ENCODE data around the gene CLCF1.

Gene CLCF1

GRCh38 chr11:67395555-67396258 is 22.3 kb upstream of the CLCF1 start:
- no peak for DNase-seq (ENCODE audit: low spot score)

- no peak for DNase-seq (ENCODE audit: low spot score)
These were observed 20.6 kb upstream of the CLCF1 start for GRCh38 chr11:67393990-67394389.

DNA sequence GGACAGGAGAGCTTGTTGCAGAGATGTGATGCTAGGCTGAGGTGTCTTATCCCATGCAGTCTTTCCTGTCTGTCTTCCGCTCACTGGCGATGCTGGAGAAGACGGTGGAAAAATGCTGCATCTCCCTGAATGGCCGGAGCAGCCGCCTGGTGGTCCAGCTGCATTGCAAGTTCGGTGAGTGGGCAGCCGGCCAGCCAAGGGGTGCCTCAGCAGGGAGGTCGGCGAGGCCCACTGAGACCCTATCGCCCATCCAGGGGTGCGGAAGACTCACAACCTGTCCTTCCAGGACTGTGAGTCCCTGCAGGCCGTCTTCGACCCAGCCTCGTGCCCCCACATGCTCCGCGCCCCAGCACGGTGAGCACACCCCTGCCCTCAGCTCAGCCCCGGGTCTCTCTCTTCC is 20.0 kb upstream of the CLCF1 start:
- DNase-seq (ENCODE audit: low spot score) = no peak

DNA sequence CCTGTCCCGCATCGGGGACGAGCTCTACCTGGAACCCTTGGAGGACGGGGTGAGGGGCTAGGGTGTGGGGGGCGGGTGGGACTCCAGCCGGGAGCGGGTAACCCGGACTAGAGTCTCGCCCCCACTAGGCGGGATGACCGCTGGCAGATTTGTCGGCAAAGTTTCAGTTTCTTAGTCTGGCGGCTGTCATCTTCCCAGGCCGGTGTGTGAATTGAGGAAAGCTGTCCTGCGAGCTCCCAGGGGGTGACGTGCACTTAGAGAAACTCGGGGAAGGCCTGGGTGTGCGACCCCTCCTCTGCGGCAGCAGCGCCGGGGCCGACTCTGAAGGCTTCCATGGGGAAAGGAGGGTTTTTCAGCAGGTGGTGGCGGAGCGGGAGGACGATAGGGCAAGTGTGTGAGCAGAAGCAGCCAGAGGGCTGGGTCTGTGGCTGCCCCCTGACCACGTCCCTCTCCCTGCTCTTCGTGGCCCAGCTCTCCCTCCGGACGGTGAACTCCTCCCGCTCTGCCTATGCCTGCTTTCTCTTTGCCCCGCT is 18.9 kb upstream of the CLCF1 start:
- no peak for DNase-seq (ENCODE audit: low spot score)

GRCh38 chr11:67391304-67392182 is 18.1 kb upstream of the CLCF1 start, which contains the start of gene RAD9A:
Gene RAD9A, plus strand, starts transcription at chr11:67391986. Its CDS starts 59 bp downstream, at chr11:67392045.
- DNase-seq (ENCODE audit: low spot score) = peak; percentile 93

DNA sequence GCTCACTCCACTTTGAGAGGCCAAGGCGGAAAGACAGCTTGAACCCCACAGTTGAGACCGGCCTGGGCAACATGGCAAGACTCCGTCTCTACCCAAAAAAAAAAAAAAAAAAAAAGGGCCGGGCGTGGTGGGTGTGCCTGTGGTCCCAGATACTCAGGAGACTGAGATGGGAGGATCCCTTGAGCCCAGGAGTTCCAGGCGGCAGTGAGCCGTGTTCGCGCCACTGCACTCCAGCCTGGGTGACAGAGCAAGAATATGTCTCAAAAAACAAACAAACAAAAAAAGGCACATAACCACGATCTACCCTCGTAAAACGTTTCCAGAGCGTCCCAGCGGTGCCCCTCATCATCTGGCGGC is 17.5 kb upstream of the CLCF1 start:
- no peak for DNase-seq (ENCODE audit: low spot score)

DNA sequence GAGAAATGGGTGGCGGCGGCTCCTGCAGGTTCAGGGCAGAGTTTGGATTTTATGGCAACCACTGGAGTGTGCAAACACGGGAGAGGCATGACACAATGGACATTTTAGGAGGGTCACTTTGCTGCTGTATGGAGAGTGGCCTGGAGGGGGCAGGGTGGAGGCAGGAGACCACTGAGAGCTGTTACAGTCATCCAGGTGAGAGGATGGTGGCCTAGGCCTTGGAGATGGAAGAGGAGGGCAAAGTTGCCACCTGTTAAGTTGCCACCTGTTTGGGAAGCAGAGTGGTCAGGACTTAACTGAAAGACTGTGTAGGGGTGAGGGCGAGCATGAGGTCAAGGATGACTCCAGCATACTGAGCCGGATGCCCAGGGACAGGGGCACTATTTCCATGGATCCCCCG is 16.1 kb upstream of the CLCF1 start:
- peak; percentile 41 for DNase-seq (ENCODE audit: low spot score)

- DNase-seq (ENCODE audit: low spot score) = no peak
These were observed 14.1 kb upstream of the CLCF1 start for GRCh38 chr11:67387518-67387917.

DNA sequence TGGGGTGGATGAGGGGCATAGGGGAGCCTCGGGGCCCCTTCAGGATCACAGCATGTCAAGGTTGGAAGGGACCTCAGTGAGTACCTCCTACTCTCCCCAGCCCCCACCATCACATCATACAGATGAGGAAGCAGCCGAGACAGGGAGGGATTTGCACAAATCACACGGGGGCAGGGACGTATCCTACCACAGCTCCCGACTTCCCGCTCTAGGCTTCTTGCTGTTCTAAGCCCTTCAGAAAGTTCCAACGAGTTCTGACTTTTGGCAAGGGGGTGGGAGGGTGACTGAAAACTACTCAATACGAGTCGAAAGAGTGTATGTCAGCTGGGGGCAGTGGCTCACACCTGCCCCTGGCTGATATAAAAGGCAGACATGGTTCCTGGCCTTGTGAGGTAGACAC is 13.7 kb upstream of the CLCF1 start:
- DNase-seq (ENCODE audit: low spot score) = no peak

DNA sequence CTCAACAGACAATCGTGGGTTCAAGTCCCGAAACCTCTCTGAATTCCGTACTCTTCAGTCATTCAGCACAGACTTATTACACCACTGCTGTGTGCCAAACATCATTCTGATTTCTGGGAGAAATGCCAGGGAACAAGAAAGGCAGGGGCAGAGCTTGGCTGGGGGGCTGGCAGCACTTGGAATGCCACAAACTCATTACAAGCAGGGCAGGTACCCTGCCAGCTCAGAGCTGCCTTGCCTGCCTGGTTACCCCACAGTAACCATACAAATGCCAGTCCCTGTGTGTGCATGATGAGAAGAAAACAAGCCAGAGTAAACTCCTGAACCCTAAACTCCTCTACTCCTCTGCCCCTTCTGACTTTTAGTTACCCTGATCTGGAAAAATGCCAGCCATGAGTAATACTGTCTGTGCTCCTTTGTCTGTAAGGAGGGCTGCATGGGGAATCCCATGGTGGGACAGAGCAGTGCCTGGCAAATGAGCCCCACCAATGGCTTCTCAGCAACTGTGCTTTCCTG is 11.5 kb upstream of the CLCF1 start:
- no peak for DNase-seq (ENCODE audit: low spot score)

DNA sequence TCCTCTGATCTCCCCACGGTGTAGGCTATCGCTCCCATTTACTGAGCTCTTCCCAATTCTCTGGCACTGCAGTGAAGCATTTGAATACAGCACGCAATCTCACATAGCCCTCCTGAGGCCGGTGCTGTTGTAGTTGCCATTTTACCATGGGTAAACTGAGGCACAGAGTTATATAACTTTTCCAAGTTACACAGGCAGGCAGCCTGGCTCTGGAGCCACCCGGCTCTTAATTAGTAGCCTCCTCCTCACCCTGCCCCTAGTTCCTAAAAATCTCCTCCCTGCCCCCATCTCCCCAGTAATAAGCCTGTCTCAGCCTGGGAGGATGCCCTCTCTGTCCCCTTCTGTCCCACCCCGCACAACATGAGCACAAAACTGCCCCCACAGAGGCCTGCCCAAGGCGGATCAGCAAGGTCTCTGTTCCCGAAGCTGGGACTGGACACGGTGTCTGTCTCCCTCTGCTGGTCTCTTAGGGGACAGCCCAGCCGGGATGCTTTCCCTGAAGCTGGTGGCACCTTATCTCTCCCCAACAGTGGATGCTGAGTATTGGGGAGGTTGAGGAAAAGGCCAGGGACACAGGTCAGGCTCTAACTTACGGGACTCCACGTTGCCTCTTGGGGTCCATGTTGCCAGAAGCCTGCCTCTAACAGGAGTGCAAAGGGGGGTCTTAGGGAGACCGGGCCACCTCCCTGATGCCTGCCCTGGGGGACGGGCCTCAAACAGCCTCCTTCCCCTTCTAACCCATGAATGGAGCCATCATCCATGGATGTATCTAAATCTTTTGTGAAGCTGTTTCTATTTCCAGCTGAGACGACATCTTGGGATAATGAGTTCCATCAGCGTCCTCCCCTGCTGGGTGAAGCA is 9.1 kb upstream of the CLCF1 start:
- peak; percentile 76 for DNase-seq (ENCODE audit: low spot score)

DNA sequence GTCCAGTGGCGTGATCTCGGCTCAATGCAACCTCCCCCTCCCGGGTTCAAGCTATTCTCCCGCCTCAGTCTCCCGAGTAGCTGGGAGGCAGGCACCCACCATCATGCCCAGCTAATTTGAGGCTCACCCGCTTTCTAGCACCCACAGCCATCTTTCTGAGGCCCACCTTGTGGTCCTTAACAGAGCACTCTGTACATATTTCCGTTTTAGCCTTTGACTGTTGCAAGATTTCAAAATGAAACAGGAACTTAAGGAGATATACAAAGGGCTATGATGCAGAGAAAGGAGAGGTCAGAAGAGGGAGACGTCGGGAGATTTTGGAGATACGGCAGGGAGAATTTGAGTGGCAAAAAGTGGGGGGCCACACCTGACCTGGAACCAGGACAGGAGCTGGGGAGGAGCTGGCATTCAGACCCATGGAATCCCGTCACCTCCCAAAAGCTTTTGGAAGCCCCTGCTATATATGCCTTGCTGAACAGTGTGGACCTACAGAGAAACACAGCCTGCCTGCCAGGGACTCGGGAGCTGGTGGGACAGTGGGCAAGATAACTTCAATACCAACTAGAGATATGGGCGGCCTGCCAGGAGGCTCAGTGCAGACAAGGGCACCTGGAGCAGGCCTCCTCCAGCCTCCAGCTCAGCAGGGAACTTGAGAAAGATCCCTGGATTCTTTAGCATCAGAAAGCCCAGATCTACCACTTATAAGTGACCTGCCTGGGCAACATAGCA is 8.0 kb upstream of the CLCF1 start:
- no peak for DNase-seq (ENCODE audit: low spot score)

DNA sequence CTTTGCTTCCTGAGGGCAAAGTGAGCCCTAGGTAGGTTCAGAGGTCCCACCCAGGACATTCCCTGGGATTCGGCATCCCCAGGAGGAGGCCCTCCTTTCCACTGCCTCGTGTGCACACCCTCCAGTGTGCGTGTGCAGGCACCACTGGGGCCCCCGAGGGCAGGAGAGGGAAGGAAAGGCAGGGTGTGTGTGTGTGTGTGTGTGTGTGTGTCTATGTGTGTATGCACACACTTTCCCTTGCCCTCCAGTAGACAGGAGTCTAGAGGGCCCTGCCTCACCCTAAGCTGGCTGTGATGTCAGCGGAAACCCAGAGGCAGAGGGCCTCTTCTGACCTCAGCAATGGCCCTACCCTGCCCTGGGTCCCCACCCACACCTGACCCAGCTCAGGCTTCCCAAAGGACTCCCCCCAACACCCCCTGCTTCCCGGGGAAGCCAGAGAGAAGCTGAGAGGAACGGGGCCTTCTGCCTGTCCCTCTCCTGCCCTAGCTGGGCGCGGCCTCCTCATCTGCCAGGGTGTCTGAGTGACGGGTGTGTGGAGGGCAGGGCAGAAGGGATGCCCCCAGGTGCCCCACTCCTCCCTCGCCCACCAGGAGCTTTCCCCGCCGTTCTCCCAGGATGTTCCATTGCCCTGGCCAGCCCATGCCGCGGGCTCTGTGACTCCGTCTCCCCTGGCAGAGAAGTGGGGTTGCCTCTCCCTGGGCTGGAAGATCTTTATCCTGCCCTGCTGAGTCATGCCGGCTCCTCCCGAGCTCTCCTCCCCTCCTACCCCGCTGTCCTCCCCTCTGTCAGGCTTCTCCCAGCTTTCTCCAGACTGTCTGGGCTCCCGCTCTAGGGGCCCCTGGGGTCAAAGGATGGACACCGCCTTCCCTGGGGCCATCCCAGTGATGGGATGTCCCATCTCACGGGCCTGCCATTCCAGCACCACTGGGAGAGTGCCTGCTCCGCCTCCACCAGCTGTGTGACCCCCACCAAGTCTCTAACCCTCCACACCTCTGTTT is 6.0 kb upstream of the CLCF1 start:
- DNase-seq (ENCODE audit: low spot score) = peak; percentile 60

GRCh38 chr11:67378544-67378943 is 5.1 kb upstream of the CLCF1 start:
- no peak for DNase-seq (ENCODE audit: low spot score)

- peak; percentile 36 for DNase-seq (ENCODE audit: low spot score)
These were observed 3.7 kb upstream of the CLCF1 start for GRCh38 chr11:67376873-67377808.

DNA sequence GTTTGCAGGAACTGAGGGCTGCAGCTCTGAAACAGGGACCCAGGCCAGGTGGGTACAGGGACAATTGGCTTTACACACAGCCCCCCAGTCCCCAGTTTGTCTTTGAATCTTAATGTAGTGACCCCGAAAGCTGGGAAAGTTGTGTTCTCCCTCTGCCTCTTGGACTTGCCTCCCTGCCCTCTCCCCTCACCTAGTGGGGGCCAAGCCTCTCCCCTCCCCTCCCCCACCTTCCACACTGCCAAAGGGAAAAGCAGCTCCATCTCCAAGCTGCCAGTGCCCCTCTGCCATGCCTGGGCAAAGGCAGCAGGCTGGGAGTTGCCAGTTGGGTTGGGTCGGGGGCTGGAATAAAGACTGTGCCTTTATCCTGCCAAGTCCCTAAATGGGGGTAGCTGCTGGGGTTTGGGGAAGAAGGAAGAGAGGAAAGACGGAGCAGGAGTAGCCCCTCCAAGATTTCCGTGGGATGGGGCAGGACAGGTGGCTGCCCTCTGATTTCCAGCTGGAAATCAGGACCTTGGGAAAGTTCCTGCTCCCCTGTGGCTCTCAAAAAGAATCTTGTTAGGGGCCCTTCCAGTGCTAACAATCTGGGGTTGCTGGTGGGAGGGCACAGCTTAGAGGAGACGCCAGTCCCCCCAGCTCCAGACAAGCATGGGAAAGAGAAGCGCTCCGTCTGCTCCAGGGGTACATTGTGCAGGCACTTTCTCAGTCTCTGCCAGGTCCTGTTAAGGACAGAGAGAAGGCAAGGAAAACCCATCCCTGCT is 2.8 kb upstream of the CLCF1 start:
- DNase-seq (ENCODE audit: low spot score) = no peak

- no peak for DNase-seq (ENCODE audit: low spot score)
These were observed 2.1 kb upstream of the CLCF1 start for GRCh38 chr11:67375320-67376055.

Data from LoVo (cell line).